ENCODE measurements around the gene RPL21.
"Not testable (repeated sequence)": the region's sequence is repeated elsewhere in the genome, so short reads cannot be mapped to it uniquely, and the experiment has no call there.

The RPL21 gene

GRCh38 chr13:27283906-27284493 lies 32.6 kb downstream of the RPL21 start:
- peak; percentile 30; the same call in 1 of the 2 replicates for TF ChIP-seq MYC (IDR thresholded peaks at IDR 0.05; ENCODE audit: low read depth, low read length)
- TF ChIP-seq, protein P1, sequence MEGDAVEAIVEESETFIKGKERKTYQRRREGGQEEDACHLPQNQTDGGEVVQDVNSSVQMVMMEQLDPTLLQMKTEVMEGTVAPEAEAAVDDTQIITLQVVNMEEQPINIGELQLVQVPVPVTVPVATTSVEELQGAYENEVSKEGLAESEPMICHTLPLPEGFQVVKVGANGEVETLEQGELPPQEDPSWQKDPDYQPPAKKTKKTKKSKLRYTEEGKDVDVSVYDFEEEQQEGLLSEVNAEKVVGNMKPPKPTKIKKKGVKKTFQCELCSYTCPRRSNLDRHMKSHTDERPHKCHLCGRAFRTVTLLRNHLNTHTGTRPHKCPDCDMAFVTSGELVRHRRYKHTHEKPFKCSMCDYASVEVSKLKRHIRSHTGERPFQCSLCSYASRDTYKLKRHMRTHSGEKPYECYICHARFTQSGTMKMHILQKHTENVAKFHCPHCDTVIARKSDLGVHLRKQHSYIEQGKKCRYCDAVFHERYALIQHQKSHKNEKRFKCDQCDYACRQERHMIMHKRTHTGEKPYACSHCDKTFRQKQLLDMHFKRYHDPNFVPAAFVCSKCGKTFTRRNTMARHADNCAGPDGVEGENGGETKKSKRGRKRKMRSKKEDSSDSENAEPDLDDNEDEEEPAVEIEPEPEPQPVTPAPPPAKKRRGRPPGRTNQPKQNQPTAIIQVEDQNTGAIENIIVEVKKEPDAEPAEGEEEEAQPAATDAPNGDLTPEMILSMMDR (IDR thresholded peaks at IDR 0.05; ENCODE audit: low read depth, low read length) = peak; percentile 60
- TF ChIP-seq POLR2A (IDR thresholded peaks at IDR 0.05; ENCODE audit: extremely low read depth, insufficient read length) = no peak
- TF ChIP-seq MAX (IDR thresholded peaks at IDR 0.05; ENCODE audit: low read depth, low read length) = no peak
- peak; percentile 61 for DNase-seq (ENCODE audit: low read depth)
- no peak overlapping the region for H3K4me3 ChIP-seq (ENCODE audit: low read depth, low read length)

DNA sequence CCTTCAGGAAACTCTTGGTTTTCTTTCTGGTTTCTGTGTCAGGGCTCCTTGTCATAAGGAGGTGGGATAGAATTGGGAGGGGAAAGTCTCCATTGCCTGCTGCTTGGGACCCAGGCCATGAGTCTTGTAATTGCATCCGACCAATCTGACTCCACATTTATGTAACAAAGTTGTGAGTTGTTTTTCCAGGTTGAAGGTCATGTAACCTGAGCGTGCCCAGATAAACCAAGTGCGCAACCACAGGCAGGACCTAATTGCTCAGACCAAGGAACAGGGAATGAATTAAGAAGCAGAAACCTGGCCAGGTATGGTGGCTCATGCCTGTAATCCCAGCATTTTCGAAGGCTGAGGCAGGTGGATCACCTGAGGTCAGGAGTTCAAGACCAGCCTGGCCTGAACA lies 37.0 kb downstream of the RPL21 start:
- H3K4me3 ChIP-seq (ENCODE audit: low read depth, low read length) = no peak overlapping the region
- TF ChIP-seq MAX (IDR thresholded peaks at IDR 0.05; ENCODE audit: low read depth, low read length) (no peak), MYC (IDR thresholded peaks at IDR 0.05; ENCODE audit: low read depth, low read length) (no peak)
- TF ChIP-seq, protein P1 (IDR thresholded peaks at IDR 0.05; ENCODE audit: low read depth, low read length) = no peak
- no peak for DNase-seq (ENCODE audit: low read depth)

DNA sequence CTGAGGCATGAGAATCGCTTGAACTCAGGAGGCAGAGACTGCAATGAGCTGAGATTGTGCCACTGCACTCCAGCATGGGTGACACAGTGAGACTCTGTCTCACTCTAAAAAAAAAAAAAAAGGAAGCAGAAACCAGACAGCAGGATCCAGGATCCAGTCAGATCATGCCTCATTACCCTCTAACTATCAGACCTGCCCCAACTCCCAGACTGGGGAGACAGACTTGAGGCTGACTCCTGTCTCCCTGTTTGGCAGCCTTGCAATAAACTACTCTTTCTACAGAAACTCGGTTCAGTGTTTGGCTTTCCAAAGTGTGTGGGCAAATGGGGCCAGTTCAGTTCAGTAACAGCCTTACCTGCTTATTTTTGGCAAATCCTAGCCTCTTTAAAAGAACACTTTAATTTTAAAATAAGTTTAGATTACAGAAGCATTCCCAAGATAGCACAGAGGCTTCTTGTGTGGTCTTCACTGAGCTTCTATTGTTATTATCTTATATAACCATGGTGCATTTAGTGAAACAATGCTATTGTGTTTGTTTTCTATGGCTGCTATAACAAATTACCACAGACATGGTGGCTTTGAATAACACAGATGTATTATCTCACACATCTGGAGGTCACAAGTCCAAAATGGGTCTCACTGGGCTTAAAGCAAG lies 37.8 kb downstream of the RPL21 start:
- TF ChIP-seq MAX (IDR thresholded peaks at IDR 0.05; ENCODE audit: low read depth, low read length) = no peak
- TF ChIP-seq, protein P1 (IDR thresholded peaks at IDR 0.05; ENCODE audit: low read depth, low read length) = no peak
- TF ChIP-seq MYC (IDR thresholded peaks at IDR 0.05; ENCODE audit: low read depth, low read length) = no peak
- TF ChIP-seq POLR2A (IDR thresholded peaks at IDR 0.05; ENCODE audit: extremely low read depth, insufficient read length) = no peak
- no peak for DNase-seq (ENCODE audit: low read depth)
- H3K4me3 ChIP-seq (ENCODE audit: low read depth, low read length) = no peak overlapping the region

DNA sequence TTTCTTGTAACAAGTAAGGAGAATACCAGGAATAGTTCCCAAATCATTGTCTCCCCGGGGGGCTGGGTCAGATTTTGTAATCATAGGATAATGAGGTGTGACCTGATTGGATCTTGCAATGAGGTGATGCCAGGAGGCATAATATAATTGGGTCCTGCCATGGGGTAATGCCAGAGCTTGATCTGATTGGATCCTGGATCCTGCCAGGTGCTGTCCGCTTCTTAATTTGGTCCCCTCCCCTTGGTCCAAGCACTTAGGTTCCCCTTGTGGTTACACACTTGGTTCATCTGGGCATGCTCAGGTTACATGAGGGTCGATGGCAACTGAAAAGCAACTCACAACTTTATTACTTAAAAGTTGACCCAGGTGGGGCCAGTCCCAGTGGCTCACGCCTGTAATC lies 39.4 kb downstream of the RPL21 start:
- H3K4me3 ChIP-seq (ENCODE audit: low read depth, low read length) = no peak overlapping the region
- no peak for DNase-seq (ENCODE audit: low read depth)
- TF ChIP-seq POLR2A (IDR thresholded peaks at IDR 0.05; ENCODE audit: extremely low read depth, insufficient read length) = no peak
- TF ChIP-seq, protein P1 (IDR thresholded peaks at IDR 0.05; ENCODE audit: low read depth, low read length) = no peak

DNA sequence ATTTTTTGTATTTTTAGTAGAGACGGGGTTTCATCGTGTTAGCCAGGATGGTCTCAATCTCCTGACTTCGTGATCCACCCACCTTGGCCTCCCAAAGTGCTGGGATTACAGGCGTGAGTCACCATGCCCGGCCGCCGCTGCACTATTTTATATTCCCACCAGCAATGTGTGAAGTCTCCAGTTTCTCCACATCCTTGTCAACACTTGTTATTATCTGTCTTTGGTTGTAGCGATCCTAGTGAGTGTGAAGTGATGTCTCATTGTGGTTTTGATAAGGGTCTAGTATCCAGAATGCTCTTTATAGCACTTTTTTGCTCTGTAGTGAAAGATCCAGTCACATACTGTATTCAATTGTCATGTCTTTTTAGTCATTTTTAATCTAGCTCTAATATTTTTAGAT lies 40.6 kb downstream of the RPL21 start:
- not testable (repeated sequence) for H3K4me3 ChIP-seq (ENCODE audit: low read depth, low read length); DNase-seq (ENCODE audit: low read depth)

DNA sequence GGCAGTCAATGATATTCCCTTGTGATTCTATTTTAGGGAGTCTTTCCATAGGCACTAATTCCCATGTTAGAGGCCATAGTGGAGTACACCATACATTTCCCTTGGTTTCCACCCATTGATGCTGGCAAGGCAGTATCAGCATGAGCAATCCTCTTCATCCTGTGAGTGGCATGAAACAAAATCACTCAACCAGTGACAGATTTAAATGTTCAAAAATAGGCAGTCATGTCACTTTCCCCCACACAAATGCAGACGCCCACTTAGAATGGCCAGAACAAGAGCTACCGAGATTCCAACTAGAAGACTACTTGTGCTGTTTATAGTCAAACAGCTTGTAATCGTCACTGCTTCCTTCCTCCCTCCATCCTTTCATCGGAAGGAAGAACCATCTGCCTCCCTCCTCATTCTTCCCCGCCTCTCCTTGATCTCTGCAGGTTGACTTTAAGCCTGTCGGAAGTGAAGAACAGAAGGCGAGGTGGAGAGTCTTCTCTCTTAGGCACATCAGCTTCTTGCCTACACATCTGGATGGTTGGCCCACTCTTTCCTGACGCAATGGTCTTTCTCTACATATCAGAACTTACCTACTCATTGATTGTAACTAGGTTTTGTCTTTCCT lies 41.8 kb downstream of the RPL21 start:
- TF ChIP-seq MYC (IDR thresholded peaks at IDR 0.05; ENCODE audit: low read depth, low read length) (no peak), MAX (IDR thresholded peaks at IDR 0.05; ENCODE audit: low read depth, low read length) (no peak), POLR2A (IDR thresholded peaks at IDR 0.05; ENCODE audit: extremely low read depth, insufficient read length) (no peak)
- TF ChIP-seq, protein P1 (IDR thresholded peaks at IDR 0.05; ENCODE audit: low read depth, low read length) = no peak
- no peak overlapping the region for H3K4me3 ChIP-seq (ENCODE audit: low read depth, low read length)
- DNase-seq (ENCODE audit: low read depth) = no peak

Measured in NB4 (cell line).